SK-N-SH (cell line): Measurements from ENCODE around the gene CDK3. TPM values are rescaled to one million over a fixed set of nuclear protein-coding genes. Genes with fewer than 3 reads are reported as not detected.

Experiments used
- CTCF ChIA-PET: fragments of 300-600, 350-600 bp; formaldehyde crosslinking; extraction: SDS; loops from one replicate; lab custom pipeline; 2021; lab: Yijun Ruan, JAX
- POLR2A ChIA-PET: fragments of 350-600 bp; sonication (Branson Sonifier 250); formaldehyde crosslinking; extraction: SDS; loops from one replicate; lab custom pipeline; 2020; ENCODE audit warnings: antibody characterized with exemption, inconsistent platforms; lab: Yijun Ruan, JAX
- DNase-seq: peaks from one replicate; pipeline ENCODE4 v3.0.0; 2012
- H2AFZ ChIP-seq: fragments of 200-600 bp; sonication (generic); 2 replicates; pipeline ENCODE4 v1.8.1; 2016; ENCODE audit warnings: antibody characterized with exemption, mild to moderate bottlenecking, low read depth
- H3F3A ChIP-seq: fragments of 200-600 bp; sonication (generic); replicated peaks from 2 replicates; pipeline ENCODE3; 2016; ENCODE audit warnings: antibody characterized with exemption, mild to moderate bottlenecking; ENCODE audit not compliant: insufficient read depth
- H3K27ac ChIP-seq, 2 experiments: fragments of 200-500 bp in 1 of 2; fragments of 200-600 bp in 1 of 2; sonication (Bioruptor generic) in 1 of 2; sonication (generic), shearing (Covaris generic) in 1 of 2; 2 replicates each; pipeline versions ENCODE4 v1.5.1 to v1.6.1; 2014 to 2016; ENCODE audit warnings: low read depth in 2 of 2, inconsistent platforms in 1 of 2, low read length in 1 of 2, mild to moderate bottlenecking in 1 of 2, mixed read lengths in 1 of 2
- H3K27me3 ChIP-seq: fragments of 200-600 bp; sonication (generic), shearing (Covaris generic); 2 replicates; pipeline ENCODE4 v1.6.1; 2016; ENCODE audit warnings: mixed run types; ENCODE audit not compliant: insufficient read depth
- H3K36me3 ChIP-seq, 2 experiments: fragments of 200-500 bp in 1 of 2; fragments of 200-600 bp in 1 of 2; sonication (Bioruptor generic) in 1 of 2; sonication (generic) in 1 of 2; replicated peaks in 1 of 2; 2 replicates each; pipeline versions ENCODE3 to v1.5.1; 2014 to 2016; ENCODE audit warnings: low read length in 1 of 2, mild to moderate bottlenecking in 1 of 2; ENCODE audit not compliant: insufficient read depth in 2 of 2, control insufficient read depth in 1 of 2
- H3K4me1 ChIP-seq, 2 experiments: fragments of 200-500 bp in 1 of 2; fragments of 200-600 bp in 1 of 2; sonication (Bioruptor generic) in 1 of 2; sonication (generic), shearing (Covaris generic) in 1 of 2; 2 replicates each; pipeline versions ENCODE4 v1.5.1 to v1.6.1; 2014 to 2016; ENCODE audit warnings: low read depth in 1 of 2, low read length in 1 of 2, mixed run types in 1 of 2; ENCODE audit not compliant: insufficient read depth in 2 of 2, control insufficient read depth in 1 of 2
- H3K4me2 ChIP-seq: fragments of 200-600 bp; sonication (generic), shearing (Covaris generic); 2 replicates; pipeline ENCODE4 v1.6.1; 2017; ENCODE audit warnings: mixed run types
- H3K4me3 ChIP-seq, 2 experiments: fragments of 200-500 bp in 1 of 2; fragments of 200-600 bp in 1 of 2; sonication (Bioruptor generic) in 1 of 2; sonication (generic), shearing (Covaris generic) in 1 of 2; 2 replicates each; pipeline versions ENCODE4 v1.5.1 to v1.8.1; 2014 to 2016; ENCODE audit warnings: low read depth in 2 of 2, inconsistent platforms in 1 of 2, low read length in 1 of 2, mild to moderate bottlenecking in 1 of 2, mixed read lengths in 1 of 2, moderate library complexity in 1 of 2
- H3K79me2 ChIP-seq: fragments of 200-600 bp; sonication (generic); 2 replicates; pipeline ENCODE4 v1.8.1; 2017; ENCODE audit warnings: mild to moderate bottlenecking; ENCODE audit not compliant: insufficient read depth
- H3K9ac ChIP-seq: fragments of 200-600 bp; sonication (generic); 2 replicates; pipeline ENCODE4 v1.6.1; 2017; ENCODE audit warnings: mixed run types
- H3K9me2 ChIP-seq: fragments of 200-600 bp; sonication (generic); 2 replicates; pipeline ENCODE4 v1.6.1; 2017; ENCODE audit warnings: mixed run types
- H3K9me3 ChIP-seq: fragments of 200-600 bp; sonication (generic); 2 replicates; pipeline ENCODE4 v1.6.1; 2017; ENCODE audit warnings: mixed run types, mild to moderate bottlenecking, moderate library complexity
- H4K20me1 ChIP-seq: fragments of 200-600 bp; sonication (generic); 2 replicates; pipeline ENCODE4 v1.6.1; 2017; ENCODE audit warnings: mild to moderate bottlenecking, mixed run types; ENCODE audit not compliant: insufficient read depth
- EZH2phosphoT487 ChIP-seq: fragments of 200-600 bp; sonication (generic); IDR thresholded peaks from 2 replicates; pipeline ENCODE4 v1.6.1; 2017; ENCODE audit warnings: low read depth, mixed run types, mild to moderate bottlenecking, antibody characterized with exemption, moderate library complexity, borderline replicate concordance
- FOXM1 ChIP-seq: IDR thresholded peaks from 2 replicates; pipeline ENCODE4 v1.4.0; 2012; ENCODE audit warnings: low read depth, mild to moderate bottlenecking
- GATA2 ChIP-seq: sonication (generic); formaldehyde crosslinking; IDR thresholded peaks from 2 replicates; pipeline ENCODE4 v1.5.0; 2020; ENCODE audit warnings: mild to moderate bottlenecking, missing genetic modification reagents
- NRF1 ChIP-seq: IDR thresholded peaks from 2 replicates; pipeline ENCODE4 v1.6.1; 2012; ENCODE audit warnings: low read depth, mild to moderate bottlenecking, low read length
- POLR2AphosphoS5 ChIP-seq: IDR thresholded peaks from 2 replicates; pipeline ENCODE4 v1.6.1; 2012; ENCODE audit warnings: low read depth, low read length
- RAD21 ChIP-seq: IDR thresholded peaks from 2 replicates; pipeline ENCODE4 v1.6.1; 2012; ENCODE audit warnings: mild to moderate bottlenecking, low read length
- RCOR1 ChIP-seq: fragments of 150-350 bp; IDR thresholded peaks from 2 replicates; pipeline ENCODE4 v1.6.1; 2017; ENCODE audit warnings: antibody characterized with exemption, low read length
- RXRA ChIP-seq: IDR thresholded peaks from 2 replicates; pipeline ENCODE4 v1.4.0; 2012; ENCODE audit warnings: low read depth, mild to moderate bottlenecking, borderline replicate concordance
- ZBTB33 ChIP-seq: IDR thresholded peaks from 2 replicates; pipeline ENCODE4 v1.4.0; 2012; ENCODE audit warnings: low read depth, borderline replicate concordance
- WGBS: methylation state at CpG from one replicate; pipeline ENCODE4 v1.1.6; 2017; ENCODE audit warnings: low lambda C conversion rate; 5-methylcytosine and 5-hydroxymethylcytosine counted together
- polyA plus RNA-seq, 3 experiments: library from polyadenylated mRNA; depleted of rRNA; stranded (reverse); fragments of >200 nt; gene quantifications; 2 replicates each; pipeline ENCODE4 v1.2.3, GENCODE V29; 2012

Gene CDK3
- polyA plus RNA-seq, 1 of the 3 experiments (the other 2 are of a cell fraction): 14.6 TPM

GRCh38 chr17:76014925-76015261 lies 14.2 kb downstream of the CDK3 start:
- Histone ChIP-seq H3K79me2 (no peaks in the 10 kb centered on the region), H3K4me2 (no peak overlapping the region), H3K9me2 (no peaks in the 10 kb centered on the region), H3K4me3 (no peak overlapping the region), H3K9ac (no peak overlapping the region), H3K4me1 (peaks cover 10 to 13% of the 10 kb centered on the region in 2 experiments; a peak in 2 of 4 replicates), H4K20me1 (no peaks in the 10 kb centered on the region), H3K27ac (no peak overlapping the region), H2AFZ (no peak overlapping the region), H3K36me3 (no peaks in the 10 kb centered on the region), H3K9me3 (no peaks in the 10 kb centered on the region), H3K27me3 (no peaks in the 10 kb centered on the region), H3F3A (no peaks in the 10 kb centered on the region)
- WGBS: 56% methylated on average over 14 of the region's 26 CpGs
- POLR2A ChIA-PET: interaction anchor here (0.6 to 1.4 kb wide), 4 partner anchors 21 to 130 kb away, joined by 3 to 4 read pairs (median 4); partner anchors contain the start of genes MRPL38 and SRP68
- CTCF ChIA-PET: interaction anchor here (0.7 to 14.6 kb wide), 66 partner anchors 11 to 383 kb away, joined by 3 to 231 read pairs (median 6); partner anchors contain the start of genes ACOX1, CDK3, EXOC7 and GALR2
- TF ChIP-seq POLR2AphosphoS5: no peak
- peak; percentile 44; the same call in 1 of the 2 replicates for TF ChIP-seq NRF1
- peak; percentile 74 for DNase-seq

GRCh38 chr17:76017481-76018339 lies 17.1 kb downstream of the CDK3 start:
- no peak for DNase-seq
- no peaks in the 10 kb centered on the region for H3K9me3 ChIP-seq
- H3K4me1 ChIP-seq: peaks cover 10 to 13% of the 10 kb centered on the region in 2 experiments; a peak in 2 of 4 replicates
- TF ChIP-seq RXRA: no peak
- TF ChIP-seq NRF1: no peak
- TF ChIP-seq RCOR1: no peak
- TF ChIP-seq ZBTB33: no peak
- no peak for TF ChIP-seq FOXM1
- TF ChIP-seq RAD21: no peak
- TF ChIP-seq GATA2 (CRISPR knock-in tag): no peak
- no peak for TF ChIP-seq EZH2phosphoT487
- TF ChIP-seq, all 33 proteins: peak for 0
- Histone ChIP-seq H3K27ac (no peak overlapping the region), H3K27me3 (no peaks in the 10 kb centered on the region), H3K4me2 (no peak overlapping the region), H3F3A (peaks cover 9% of the 10 kb centered on the region), H3K9me2 (no peaks in the 10 kb centered on the region), H3K36me3 (no peaks in the 10 kb centered on the region), H3K79me2 (no peaks in the 10 kb centered on the region), H2AFZ (no peak overlapping the region), H4K20me1 (no peaks in the 10 kb centered on the region), H3K4me3 (no peak overlapping the region), H3K9ac (no peak overlapping the region)
- POLR2A ChIA-PET: interaction anchor here (0.8 to 1.1 kb wide), 2 partner anchors 11 to 61 kb away, joined by 3 read pairs; partner anchors contain the start of gene ZACN
- CTCF ChIA-PET: interaction anchor here (0.6 to 14.6 kb wide), 19 partner anchors 8 to 282 kb away, joined by 3 to 231 read pairs (median 3); partner anchors contain the start of genes CDK3, EVPL, GALR2 and MRPL38
- 79% methylated on average over 17 of the region's 21 CpGs for WGBS
